Inflammatory macrophage (primary cell): Measurements from ENCODE around the gene SMIM22.

Source experiments
- DNase-seq, 2 donors: peaks; one replicate each; pipeline ENCODE4 v3.0.0-alpha.2; 2020 to 2022

The SMIM22 gene

DNA sequence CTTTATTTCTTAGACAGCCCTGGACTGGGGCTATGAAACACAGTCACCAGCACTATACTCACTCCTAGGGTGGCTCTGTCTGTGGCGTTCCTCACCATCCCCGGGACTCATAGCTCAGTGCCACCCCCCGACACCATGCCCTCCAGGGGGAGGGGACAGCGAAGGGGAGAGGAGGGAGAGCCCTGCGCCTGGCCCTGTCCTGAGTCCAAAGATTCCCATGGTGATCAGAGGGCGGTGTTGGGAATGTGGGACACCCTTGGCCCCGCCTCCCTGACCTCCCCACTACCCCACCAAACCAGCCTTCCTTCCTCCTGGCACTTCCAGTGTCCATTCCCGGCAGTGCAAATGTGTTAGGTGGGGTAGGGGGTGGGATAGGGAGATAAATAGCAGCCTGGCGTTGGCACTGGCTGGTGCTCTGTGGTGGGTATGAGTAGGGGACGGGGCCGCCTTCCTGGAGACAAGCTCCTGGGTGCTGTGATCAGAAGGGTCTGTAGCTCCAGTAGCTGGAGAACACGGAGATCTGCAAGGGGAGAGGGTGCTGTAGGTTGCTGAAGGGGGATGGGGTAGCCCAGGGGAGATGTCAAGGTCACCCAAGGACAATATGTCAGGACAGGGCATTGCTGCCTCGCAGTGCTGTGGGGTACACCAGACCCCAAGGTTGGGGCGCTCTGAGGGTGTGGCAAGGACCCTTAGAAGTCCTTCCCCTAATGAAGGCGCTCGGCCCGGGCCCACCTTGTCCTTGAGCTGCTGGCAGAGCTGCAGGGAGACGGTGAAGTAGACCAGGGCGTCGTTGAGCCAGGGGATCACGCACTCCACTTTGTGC lies 2.0 kb downstream of the SMIM22 start:
- no peak for DNase-seq

DNA sequence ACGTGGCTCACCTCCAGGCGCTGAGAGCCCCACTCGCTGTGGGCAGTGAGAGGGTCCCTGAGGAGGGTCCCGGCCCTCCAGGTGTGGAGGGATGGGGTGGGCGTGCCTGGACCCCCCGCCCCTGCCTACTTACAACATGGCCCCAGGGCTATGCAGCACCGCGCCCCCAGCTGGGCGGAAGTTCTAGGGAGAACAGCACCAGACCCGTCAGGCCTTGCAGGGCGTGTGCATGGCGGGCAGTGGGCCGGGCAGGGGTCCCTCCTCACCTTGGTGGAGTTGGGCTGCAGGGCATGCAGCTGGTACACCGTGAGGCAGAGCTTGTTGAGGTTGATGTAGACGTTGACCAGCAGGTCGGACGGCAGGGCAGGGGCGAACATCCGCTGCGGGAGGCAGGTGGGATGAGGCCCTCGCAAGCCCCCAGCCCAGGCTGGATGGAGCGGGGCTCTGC lies 2.7 kb downstream of the SMIM22 start:
- DNase-seq: no peak

DNA sequence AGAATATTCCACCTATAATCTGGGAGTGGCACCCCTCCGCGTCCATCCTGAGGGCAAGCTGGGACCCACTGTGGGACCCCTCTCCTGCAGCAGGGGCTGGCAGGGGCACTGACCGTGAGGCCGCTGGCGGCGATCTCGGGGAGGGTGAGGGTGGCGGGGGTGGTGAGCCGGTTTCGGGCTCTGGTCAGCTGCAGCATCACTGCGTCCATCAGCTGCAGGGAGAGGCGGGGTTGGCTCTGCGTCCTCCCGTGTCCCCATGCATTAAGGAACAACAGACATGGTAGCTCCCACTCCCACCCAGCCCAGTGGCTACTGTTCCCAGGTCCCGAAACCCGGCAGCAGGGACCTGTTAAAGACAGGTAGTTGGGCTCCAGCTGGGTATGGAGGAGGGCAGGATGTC lies 3.3 kb downstream of the SMIM22 start:
- no peak for DNase-seq

DNA sequence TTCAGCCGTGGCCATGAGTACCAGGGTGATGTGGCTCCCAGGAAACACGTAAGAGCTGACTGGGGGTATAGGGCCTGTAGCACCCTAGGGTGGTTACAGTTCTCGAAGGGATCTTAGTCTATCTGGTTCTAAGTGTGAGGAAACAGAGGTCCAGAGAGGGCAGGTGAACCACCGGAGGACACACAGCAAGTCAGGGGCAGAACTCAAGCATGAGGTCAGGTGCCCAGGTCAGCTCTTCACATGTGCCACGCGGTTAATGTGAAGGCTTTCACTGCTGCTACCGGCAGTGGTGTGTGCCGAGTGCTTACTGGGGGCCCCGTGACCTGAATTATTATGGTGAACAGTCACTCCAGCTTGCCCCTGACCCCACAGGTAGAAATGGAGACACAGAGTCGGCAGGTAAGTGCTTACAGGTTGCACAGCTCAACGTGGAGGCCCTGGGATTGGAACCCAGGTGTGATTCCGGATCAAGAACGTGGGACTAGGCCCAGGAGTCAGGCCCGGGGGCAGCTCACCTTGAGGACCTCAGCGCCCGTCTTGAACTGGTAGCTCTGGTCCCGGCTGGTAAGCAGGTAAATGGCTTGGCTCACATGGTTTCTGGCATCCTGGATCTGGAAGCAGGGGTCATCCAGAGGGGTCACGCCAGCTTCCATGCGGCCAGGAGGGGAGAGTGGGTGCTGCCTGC lies 4.1 kb downstream of the SMIM22 start:
- DNase-seq: no peak

DNA sequence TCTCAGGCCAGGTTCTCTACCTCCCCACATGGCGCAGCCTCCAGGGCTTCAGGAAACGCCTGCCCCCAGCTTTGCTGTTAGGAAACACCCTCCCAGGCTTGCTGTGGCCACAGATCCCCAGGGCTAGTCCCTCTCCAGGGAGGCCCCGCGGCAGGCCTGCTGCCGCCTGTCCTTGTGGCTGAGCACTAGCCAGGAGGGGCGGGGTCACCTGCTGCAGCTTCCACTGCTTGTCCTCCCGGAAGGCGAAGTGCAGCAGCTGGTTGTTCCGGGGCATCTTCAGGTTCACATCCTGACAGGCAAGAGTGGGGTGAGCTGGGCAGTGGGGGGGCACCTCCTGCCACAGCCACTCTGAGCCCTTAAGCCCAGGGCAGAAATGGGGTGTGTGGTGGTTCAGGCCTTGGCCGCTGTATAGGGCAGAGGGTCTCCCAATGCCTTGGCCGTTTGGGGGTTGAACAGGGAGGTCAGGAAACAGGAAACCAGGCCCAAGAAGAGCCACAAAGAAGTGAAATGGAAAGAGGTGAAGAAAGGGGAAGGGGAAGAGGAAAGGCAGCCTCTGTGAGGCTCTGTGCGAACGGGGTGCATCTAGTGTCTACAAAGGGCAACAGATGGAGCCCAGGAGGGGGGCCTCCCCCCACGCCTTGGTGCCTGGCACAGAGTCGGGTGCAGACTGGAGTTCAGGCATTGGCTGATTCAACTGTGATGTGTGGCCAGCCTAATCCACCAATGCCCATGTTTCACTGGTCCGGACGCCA lies 5.3 kb downstream of the SMIM22 start:
- DNase-seq: peak; percentile 32 to 46

DNA sequence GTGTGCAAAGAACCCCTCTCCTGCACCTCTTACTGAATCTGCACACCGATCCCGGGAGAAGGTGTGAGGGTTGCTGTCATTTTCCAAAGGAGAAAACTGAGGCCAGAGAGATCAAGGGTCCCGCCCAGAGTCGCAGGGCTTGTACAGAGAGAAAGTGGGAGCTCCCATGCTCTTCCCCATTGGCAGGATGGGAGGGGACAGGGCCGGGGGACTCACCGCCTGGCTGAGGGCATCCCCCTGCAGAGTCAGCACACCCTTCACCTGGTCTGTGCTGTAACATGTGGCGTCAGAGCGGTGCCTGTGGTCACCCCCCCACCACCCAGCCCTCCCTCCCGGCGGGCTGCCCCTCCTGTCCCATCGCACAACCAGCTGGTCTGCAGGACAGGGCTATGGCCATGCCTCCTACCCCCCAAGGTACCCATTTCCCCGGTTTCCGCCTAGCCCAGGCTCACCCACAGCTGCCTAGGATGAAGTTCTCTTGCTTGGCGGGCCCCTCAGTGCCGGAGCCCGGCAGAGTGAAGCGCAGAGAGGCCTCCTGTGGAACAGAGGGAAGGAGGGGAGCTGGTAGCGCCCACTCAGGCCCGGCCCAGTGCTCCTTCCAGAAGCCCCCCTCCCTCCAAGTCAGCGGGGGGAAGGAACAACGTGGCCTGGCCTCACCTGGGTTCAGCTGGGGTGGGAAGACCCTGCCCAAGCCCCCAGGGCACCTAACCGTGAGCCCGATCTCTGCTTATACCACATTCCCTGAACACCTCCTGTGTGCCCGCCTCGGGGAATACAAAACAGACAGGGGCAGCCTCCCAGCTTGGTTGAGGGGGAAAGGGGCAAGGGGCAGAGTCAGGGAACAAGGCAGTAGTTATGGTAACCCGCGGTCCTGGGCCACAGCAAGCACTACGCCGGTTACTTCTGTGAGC lies 6.1 kb downstream of the SMIM22 start:
- DNase-seq: no peak

DNA sequence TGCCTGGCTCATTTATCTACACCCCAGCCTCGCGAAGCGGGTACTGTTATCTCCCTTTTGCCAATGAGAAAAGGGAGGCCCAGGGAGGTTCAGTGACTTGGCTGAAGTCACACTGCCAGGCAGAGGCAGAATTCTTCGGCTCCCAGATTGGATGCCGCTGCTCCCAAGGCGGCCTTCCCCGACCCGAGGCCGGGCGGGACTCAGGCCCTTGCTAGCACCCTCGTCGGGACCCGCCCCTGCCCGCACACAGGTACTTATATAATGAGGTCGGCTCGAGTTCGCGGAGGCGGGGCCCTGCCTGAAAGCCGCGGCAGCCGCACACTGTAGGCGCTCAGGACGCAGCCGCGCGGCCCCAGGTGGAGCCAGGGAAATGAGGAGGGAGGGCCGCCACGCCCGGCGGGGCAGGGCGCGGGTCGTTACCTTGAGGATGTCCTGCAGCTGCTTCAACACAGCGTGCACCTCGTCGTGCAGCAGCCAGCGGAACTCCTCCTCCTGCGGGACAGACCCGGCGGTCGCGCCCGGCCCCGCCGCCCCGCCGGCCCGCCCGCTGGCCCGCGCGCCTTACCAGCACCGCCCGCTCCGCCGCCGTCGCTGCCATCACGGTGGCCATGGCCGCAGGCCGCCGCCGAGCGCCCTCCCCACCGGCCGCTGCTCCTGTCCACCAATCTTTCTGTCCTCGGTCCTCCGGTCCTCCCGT lies 6.9 kb downstream of the SMIM22 start, which contains the start of gene ROGDI:
ROGDI (minus strand) TSS at position 672 of the 697 bp plus-strand sequence; CDS start at position 610, 62 bp downstream.
- peak; percentile 21 to 33 for DNase-seq

DNA sequence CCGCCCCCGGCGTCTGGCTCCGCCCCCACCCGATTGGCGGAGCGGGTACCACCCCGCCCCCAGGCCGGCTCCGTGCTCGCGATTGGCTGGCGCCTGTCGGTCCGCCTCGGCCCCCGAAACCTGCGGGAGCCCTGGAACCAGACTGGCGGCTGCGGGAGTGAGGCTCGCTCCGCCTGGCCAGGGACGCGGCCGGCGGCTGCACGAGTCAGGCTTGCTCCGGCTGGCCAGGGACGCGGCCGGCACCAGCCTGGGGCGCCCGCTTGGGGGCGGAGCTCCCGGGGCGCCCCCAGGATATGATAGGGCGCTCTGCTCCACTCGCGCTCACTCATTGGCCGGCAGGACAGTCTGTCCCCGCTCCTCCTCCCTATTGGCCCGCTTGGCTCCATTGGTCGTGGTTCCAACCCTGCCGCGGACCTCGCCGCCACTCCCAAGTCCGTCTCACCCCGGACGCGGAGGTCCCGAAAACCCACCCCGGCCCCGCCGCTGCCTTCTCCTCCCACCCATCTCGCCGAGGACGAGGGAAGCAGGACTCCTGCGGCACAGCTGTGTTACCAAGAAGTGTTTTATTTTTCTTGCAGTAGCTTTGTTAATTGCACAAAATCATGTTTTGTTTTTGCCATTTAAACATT lies 7.6 kb downstream of the SMIM22 start:
- peak; percentile 94 to 95 for DNase-seq

DNA sequence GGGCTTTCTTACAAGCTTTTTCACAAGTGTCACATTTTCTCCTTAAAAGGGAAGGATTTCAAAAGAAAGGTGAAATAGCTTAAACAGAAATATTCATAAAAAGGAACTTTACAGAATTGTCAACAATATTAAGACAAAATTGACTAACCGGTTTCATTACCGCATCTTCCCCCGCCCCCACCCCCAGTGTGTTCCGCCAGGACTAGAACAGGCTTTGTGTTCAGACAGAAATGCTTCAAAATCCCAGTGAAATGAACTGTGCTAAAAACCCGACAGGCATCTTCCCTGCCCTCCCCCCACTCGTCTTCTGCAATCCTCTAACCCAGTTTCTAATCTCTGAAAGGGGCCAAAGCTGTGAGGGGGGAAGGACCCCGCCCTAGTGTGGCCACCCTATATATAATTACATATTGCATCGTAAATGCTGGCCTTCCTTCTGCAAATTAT lies 8.3 kb downstream of the SMIM22 start:
- DNase-seq: peak; percentile 74 to 82

DNA sequence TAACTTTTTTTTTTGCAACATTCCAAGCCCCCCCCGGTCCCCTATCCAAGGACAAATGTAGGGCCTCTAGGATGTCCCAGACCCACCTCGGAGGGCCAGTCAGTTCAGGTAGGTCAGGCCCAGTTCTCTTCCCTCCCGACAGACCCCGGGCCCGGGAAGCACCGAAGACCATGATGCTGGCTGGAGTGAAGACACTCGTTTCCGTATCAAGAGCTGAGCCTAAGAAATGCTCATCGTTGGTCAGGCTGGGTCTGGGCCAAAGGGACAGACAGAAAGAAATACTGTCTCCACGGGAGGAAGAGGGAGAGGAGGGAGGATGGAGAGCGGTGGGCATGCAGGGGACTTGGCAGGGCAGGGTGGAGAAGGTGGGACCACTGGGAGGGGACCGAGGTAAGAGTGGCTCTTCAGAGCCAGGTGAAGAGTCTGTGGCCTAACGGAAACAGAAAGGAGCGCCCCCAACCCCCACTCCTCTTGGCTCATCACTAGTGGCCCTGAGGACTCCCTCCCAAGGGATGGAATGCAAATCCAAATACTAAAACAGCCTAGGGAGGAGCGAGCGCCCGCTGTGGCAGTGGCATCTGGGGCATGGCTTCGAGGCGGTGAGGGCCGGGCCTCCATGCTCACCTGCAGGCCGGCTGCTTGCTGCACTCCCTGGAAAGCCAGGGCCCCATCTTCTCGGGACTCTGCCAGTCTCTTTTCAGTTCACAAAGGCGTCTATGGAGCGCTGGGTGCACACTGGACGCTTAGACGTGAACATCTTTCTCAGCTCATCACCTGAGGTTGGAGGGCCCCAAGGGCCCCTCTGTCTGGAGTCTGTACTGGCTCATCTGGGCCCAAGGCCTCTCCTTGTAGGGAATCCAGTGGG lies 9.0 kb downstream of the SMIM22 start:
- DNase-seq: no peak

DNA sequence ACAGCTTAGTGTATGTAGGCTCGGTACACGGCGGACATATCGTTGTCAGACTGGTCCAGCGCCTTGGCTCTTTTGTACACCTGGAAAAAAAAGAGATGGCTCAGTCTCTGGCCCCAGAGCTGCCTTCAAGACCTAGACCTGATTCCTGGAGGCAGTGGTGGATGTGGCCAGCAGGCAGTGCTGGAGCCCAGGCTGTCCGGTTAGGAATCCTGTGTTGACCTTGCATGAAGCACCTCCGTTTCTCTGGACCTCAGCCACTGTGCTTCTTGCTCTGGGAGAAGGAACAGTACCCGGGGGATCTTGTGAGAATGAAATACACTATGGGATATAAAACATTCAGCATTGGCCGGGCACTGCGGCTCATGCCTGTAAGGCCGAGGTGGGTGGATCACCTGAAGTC lies 10.1 kb downstream of the SMIM22 start:
- DNase-seq: no peak

DNA sequence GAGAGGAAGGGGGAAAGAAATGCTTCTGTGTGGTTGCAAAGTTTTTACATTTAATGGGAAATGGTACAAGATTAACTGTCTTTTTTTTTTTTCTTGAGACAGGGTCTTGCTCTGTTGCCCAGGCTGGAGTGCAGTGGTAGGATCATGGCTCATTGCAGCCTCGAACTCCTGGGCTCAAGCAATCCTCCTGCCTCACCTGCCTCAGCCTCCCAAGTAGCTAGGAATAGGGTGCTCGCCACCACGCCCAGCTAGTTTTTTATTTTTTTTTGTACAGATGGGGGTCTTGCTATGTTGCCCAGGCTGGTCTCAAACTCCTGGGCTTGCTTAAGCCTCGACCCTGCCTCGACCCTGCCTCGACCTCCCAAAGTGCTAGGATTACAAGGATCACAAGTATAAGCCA lies 11.1 kb downstream of the SMIM22 start:
- DNase-seq: no peak

DNA sequence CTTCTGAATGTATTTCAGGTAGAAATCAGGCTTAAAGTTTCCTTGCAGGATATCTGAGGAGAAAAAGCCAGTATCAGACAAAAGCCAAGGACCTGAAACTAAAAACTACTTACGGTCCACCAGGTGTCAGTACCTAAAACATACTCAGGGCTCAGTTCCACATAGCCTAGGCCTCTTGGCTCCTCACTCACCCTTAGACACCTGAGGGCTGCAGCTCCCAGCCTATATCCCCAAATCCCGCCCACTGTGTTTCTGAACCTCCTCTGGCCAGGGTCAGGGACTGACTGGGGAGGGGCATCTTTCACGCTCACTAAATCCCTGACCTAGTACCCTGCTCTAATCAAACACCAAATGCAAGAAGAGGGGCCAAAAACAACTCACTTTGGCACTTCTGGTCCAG lies 16.1 kb downstream of the SMIM22 start:
- DNase-seq: no peak

DNA sequence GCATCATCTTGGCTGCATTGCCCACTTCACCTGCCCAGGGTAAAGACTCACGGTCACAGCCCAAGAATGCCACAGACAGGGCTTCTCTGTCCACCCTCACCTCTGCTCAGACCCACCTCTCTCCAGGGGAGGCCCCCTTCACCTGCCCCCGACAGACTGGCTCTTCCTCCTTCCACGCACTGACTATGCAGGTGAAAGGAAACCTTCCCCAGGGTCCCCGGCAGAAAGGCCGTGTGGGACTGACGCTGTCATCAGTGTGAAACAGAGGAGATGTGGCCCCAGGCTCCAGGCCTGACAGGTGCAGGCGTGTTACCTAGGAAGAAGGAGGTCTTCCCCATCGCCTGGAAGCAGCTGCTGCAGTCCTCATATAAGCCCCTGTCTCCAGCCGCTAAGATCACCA lies 16.6 kb downstream of the SMIM22 start:
- no peak for DNase-seq

DNA sequence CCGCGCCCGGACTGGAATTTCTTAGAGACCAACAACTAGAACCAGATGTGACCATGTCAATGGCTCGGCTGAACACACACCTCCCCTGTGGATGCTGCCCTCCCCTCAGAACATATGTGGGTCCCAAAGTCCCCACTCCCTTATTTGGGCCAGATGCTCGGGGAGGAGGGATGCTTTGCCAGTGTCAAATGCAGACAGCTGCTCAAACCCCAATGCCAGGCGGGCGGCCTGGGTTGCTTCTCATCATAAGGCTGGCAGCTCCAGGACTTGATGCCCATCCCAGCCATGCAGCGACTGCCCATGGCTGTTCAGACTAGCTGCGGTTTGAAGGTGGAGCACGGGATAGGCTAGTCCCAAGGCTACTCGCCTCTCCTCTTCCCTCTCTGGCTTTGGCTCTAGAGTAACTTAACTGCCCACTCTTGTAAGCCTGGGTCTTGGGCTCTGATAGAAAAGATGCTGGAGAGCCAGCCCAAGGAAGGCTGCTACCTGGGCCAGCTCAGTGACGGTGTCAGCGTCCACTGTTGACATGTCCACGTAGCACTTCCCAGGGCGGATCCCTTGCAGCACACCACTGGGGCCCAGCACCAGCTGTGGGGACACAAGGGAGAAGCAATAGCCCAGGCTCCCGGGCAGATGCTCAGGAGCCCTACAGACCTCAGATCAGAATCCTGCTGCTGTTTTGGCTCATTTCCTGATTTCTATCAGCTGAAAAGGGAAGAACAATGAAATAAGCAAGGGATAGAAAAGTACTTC lies 18.3 kb downstream of the SMIM22 start:
- DNase-seq: no peak

DNA sequence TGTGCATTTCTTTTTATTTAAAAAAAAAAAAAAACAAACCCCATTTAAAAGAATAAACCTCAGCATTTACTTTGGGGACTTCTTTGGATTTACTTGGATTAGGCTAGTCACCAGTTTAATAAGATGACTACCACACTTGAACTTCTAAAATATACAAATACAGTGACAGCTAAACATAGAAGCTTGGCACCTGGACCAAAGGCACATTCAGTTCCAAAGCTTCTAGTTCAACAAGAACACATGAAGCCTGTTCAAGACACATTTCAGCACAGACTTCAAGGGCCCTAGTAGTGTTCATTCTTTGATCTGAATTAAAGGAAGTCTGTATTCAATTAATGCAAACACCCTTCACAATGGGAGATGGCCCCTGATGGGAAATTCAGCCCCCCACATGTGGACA lies 18.9 kb downstream of the SMIM22 start:
- DNase-seq: no peak

DNA sequence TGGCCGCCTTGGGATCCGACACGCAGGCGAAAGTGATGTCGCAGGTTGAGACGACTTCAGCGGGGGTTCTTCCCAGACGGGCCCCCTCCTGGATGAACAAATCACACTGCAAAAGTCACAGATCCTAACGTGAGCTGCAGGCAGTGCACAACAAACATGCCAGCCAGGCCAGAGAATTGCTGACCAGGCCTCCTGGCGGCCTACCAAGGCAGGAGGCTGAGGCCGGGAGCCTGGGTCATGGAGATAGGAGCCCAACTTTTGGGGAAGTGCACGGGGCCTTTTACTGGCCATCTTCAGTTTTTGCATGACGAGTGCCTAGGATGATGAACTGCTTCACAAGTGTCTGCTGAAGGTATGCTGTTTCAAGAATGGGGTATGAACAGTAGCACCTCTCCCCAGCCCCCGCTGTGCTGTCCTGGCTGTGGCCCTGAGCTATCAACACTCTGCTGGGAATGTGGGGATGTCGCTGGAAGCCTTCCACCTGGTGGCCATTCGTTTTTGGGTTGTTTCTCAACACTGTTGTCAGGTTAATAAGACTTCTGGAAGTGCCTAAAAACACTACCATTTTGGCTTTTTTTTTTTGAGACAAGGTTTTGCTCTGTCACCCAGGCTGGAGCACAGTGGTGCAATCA lies 19.5 kb downstream of the SMIM22 start:
- DNase-seq: no peak

DNA sequence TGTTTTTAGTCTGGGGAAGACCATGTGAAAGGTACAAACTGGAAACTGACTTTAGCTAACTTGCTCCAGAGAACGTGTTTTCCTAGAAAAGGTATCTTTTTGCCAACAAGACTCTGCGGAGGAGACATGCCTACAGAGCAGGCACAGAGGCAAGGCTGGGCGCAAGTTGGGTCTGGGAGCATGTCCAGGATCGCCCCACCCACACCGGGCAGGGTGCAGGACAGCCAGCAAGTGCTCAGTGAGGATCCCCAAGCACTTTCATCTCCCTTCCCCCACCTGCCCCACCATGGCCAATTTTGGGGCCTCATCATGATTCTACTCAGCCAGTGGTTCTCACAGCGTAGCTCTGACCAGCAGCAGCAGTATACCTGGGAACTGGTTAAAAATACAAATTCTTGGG lies 25.5 kb downstream of the SMIM22 start:
- no peak for DNase-seq

DNA sequence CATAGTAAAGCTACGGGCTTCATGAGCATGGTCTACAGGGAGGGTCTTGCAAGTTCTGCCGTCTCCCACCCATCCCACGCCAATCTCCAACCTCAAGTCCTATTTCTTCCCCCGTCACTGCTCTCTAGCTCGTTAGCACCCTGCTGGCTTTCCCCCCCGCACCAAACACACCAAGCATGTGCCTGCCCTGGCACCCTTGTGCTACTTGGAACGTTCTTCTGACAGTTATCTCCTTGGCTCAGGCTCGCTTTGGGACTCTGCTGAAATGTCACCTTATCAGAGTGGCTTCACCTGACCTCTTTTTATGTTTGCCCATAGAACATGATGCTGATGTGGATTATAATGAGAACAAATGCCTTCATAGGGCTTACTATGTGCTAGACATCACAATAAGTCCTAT lies 30.0 kb downstream of the SMIM22 start:
- no peak for DNase-seq
